GM12878 (cell line): ENCODE results near the gene ERC2. TPM values are rescaled to one million over a fixed set of nuclear protein-coding genes. Genes with fewer than 3 reads are reported as not detected.

Experiments
- ATAC-seq: fragments of 200-7000 bp; cut with Tn5 transposase; 3 replicates; pipeline ENCODE4 v1.9.1; 2020; ENCODE audit warnings: mild to moderate bottlenecking, moderate library complexity
- BruUV-seq: library from RNA; stranded (reverse); fragments of 400-500 nt; replicated peaks from 2 replicates; lab custom pipeline; 2021; lab: Mats Ljungman, UMichigan
- CTCF ChIA-PET: fragments of 300-600 bp; sonication (Branson Sonifier 250); formaldehyde crosslinking; extraction: SDS; loops from one replicate; lab custom pipeline; 2021; ENCODE audit warnings: inconsistent platforms; lab: Yijun Ruan, JAX
- POLR2A ChIA-PET: fragments of 350-600 bp; formaldehyde crosslinking; extraction: SDS; loops from one replicate; lab custom pipeline; 2021; ENCODE audit warnings: inconsistent platforms; lab: Charles Lee
- RAD21 ChIA-PET: fragments of 300-600 bp; sonication (Branson Sonifier 250); formaldehyde crosslinking; loops from one replicate; lab custom pipeline; 2023; ENCODE audit warnings: antibody characterized with exemption; ENCODE audit not compliant: unreplicated experiment; lab: Charles Lee
- SMC1A ChIA-PET: fragments of 300-600 bp; sonication (Branson Sonifier 250); formaldehyde crosslinking; loops from one replicate; lab custom pipeline; 2023; ENCODE audit not compliant: unreplicated experiment, uncharacterized antibody; lab: Charles Lee
- DNase-seq: peaks from one replicate; pipeline ENCODE4 v3.0.0-alpha.2; 2011; ENCODE audit warnings: low read depth, low spot score
- FAIRE-seq: peaks from 3 replicates; lab custom pipeline; 2011; peaks lifted over from hg19 to GRCh38; lab: Jason Lieb, UNC
- H2AFZ ChIP-seq: 2 replicates; pipeline ENCODE4 v1.6.0; 2011; ENCODE audit warnings: low read depth, low read length, control low read depth; ENCODE audit not compliant: control insufficient read depth
- H3K27ac ChIP-seq: 2 replicates; pipeline ENCODE4 v1.5.1; 2011; ENCODE audit warnings: control low read depth; ENCODE audit not compliant: control insufficient read depth, insufficient read depth
- H3K27me3 ChIP-seq, 2 experiments: replicated peaks in 1 of 2; 2 replicates each; pipeline versions ENCODE4 v1.6.0 to v1.6.1; 2011; ENCODE audit warnings: low read length in 1 of 2; ENCODE audit not compliant: control insufficient read depth in 2 of 2, insufficient read depth in 2 of 2
- H3K36me3 ChIP-seq, 2 experiments: 2 replicates each; pipeline ENCODE4 v1.5.1; 2011; ENCODE audit warnings: low read length in 1 of 2; ENCODE audit not compliant: control insufficient read depth in 2 of 2, insufficient read depth in 2 of 2
- H3K4me1 ChIP-seq: 2 replicates; pipeline ENCODE4 v1.6.1; 2011; ENCODE audit warnings: mild to moderate bottlenecking, low read length, moderate library complexity, mixed read lengths; ENCODE audit not compliant: control insufficient read depth, insufficient read depth
- H3K4me2 ChIP-seq: 2 replicates; pipeline ENCODE4 v1.6.0; 2011; ENCODE audit warnings: control low read depth; ENCODE audit not compliant: control insufficient read depth, insufficient read depth
- H3K4me3 ChIP-seq: fragments of 200-600 bp; sonication (generic); 2 replicates; pipeline ENCODE4 v1.5.1; 2016
- H3K79me2 ChIP-seq: 2 replicates; pipeline ENCODE4 v1.6.0; 2011; ENCODE audit warnings: low read length; ENCODE audit not compliant: control insufficient read depth, insufficient read depth
- H3K9ac ChIP-seq: 2 replicates; pipeline ENCODE4 v1.8.0; 2011; ENCODE audit warnings: low read length, control low read depth, mixed read lengths; ENCODE audit not compliant: control insufficient read depth, insufficient read depth
- H3K9me3 ChIP-seq: replicated peaks from 3 replicates; pipeline ENCODE4 v1.5.1; 2011; ENCODE audit warnings: mild to moderate bottlenecking, low read length; ENCODE audit not compliant: control insufficient read depth, insufficient read depth
- H4K20me1 ChIP-seq: 2 replicates; pipeline ENCODE4 v1.6.0; 2011; ENCODE audit not compliant: control insufficient read depth, insufficient read depth
- ATF2 ChIP-seq: IDR thresholded peaks from 2 replicates; pipeline ENCODE4 v1.6.1; 2012; ENCODE audit warnings: low read length, inconsistent platforms
- ATF7 ChIP-seq: fragments of 450-650 bp; IDR thresholded peaks from 2 replicates; pipeline ENCODE4 v1.6.1; 2016; ENCODE audit warnings: low read depth, mild to moderate bottlenecking
- CBFB ChIP-seq: IDR thresholded peaks from 2 replicates; pipeline ENCODE4 v1.6.1; 2016; ENCODE audit warnings: antibody characterized with exemption, low read depth
- EED ChIP-seq: sonication (generic); IDR thresholded peaks from 2 replicates; pipeline ENCODE4 v1.6.1; 2016; ENCODE audit warnings: antibody characterized with exemption, low read depth
- FOS ChIP-seq: IDR thresholded peaks from 3 replicates; pipeline ENCODE4 v1.6.1; 2011; ENCODE audit warnings: borderline replicate concordance; ENCODE audit not compliant: insufficient read length; ENCODE audit errors: extremely low read depth
- HDAC6 ChIP-seq: fragments of 200-600 bp; sonication (generic); IDR thresholded peaks from one replicate; pipeline ENCODE4 v1.8.0; 2017; ENCODE audit warnings: antibody characterized with exemption; ENCODE audit not compliant: unreplicated experiment
- IKZF1 ChIP-seq: fragments of 450-650 bp; conservative IDR thresholded peaks from 2 replicates; pipeline ENCODE4 v1.6.1; 2017; ENCODE audit warnings: antibody characterized with exemption, mild to moderate bottlenecking
- MXI1 ChIP-seq: fragments of 150-350 bp; IDR thresholded peaks from 2 replicates; pipeline ENCODE4 v1.6.1; 2011; ENCODE audit warnings: low read depth, mild to moderate bottlenecking, inconsistent platforms, low read length, improper control_type of control experiment
- PAX8 ChIP-seq: fragments of 450-650 bp; IDR thresholded peaks from 2 replicates; pipeline ENCODE4 v1.6.1; 2017; ENCODE audit warnings: mild to moderate bottlenecking, moderate library complexity
- POLR2AphosphoS2 ChIP-seq: IDR thresholded peaks from 2 replicates; pipeline ENCODE4 v1.6.1; 2011; ENCODE audit warnings: low read depth, mild to moderate bottlenecking, low read length, improper control_type of control experiment, moderate library complexity
- SIN3A ChIP-seq: IDR thresholded peaks from 2 replicates; pipeline ENCODE4 v1.6.1; 2012; ENCODE audit warnings: low read depth, low read length, improper control_type of control experiment
- SP1 ChIP-seq: IDR thresholded peaks from one replicate; pipeline ENCODE4 v1.6.1; 2011; ENCODE audit warnings: low read depth, low read length
- SREBF2 ChIP-seq: IDR thresholded peaks from 2 replicates; pipeline ENCODE4 v1.6.1; 2012; ENCODE audit warnings: mild to moderate bottlenecking, low read length
- STAT1 ChIP-seq: fragments of 450-650 bp; conservative IDR thresholded peaks from 2 replicates; pipeline ENCODE4 v1.6.1; 2014; ENCODE audit warnings: antibody characterized with exemption, mild to moderate bottlenecking
- TCF12 ChIP-seq: IDR thresholded peaks from 2 replicates; pipeline ENCODE4 v1.6.1; 2011; ENCODE audit warnings: low read depth, mild to moderate bottlenecking, low read length
- WGBS: methylation state at CpG from one replicate; pipeline ENCODE4 v1.1.6; 2016; ENCODE audit warnings: low lambda C conversion rate; ENCODE audit not compliant: insufficient replicate concordance, insufficient coverage; ENCODE audit errors: missing lambda C conversion rate; 5-methylcytosine and 5-hydroxymethylcytosine counted together
- in situ Hi-C: fragments of 300-500 bp; cut with MboI; formaldehyde crosslinking; loops from 9 replicates; pipeline ENCODE4 v1.14.3; 2018; ENCODE audit warnings: mixed read lengths
- intact Hi-C: fragments of 100-400 bp; cut with micrococcal nuclease; formaldehyde crosslinking; loops from one replicate; pipeline ENCODE4 v1.14.2; 2022; ENCODE audit not compliant: unreplicated experiment
- polyA plus RNA-seq, 11 experiments: library from polyadenylated mRNA; depleted of rRNA in 4 of 11; unstranded in 6 of 11; stranded (reverse) in 5 of 11; fragments of >200 nt; fragmentation: Nextera tagmentation in 4 of 11; fragmentation: Illumina TruSeq in 1 of 11; extraction: Ambion mirVana in 4 of 11; extraction: Trizol in 1 of 11; gene quantifications; 1 replicate in 1 of 11; 2 replicates in 10 of 11; pipeline versions ENCODE4 v1.2.1 to v1.2.3, GENCODE V29; 2011 to 2016; ENCODE audit warnings: inconsistent platforms in 2 of 11, missing spikeins in 2 of 11, low read depth in 1 of 11
- total RNA-seq, 4 experiments: library from RNA; depleted of rRNA in 3 of 4; stranded (reverse); fragments of >200 nt in 3 of 4; fragmentation: Illumina TruSeq in 1 of 4; extraction: Trizol in 1 of 4; gene quantifications; 2 replicates each; pipeline versions ENCODE4 v1.2.1 to v1.2.3, GENCODE V29; 2013 to 2021
- TF ChIP-seq, protein P1 (sequence below): fragments of 150-350 bp; IDR thresholded peaks from 2 replicates; pipeline ENCODE4 v1.6.1; 2016; ENCODE audit warnings: low read depth, low read length
- TF ChIP-seq, protein P2 (sequence below): fragments of 150-350 bp; IDR thresholded peaks from 2 replicates; pipeline ENCODE4 v1.6.1; 2014; ENCODE audit warnings: mild to moderate bottlenecking, low read depth, low read length
- TF ChIP-seq, protein P3 (sequence below): IDR thresholded peaks from 2 replicates; pipeline ENCODE4 v1.6.1; 2011; ENCODE audit warnings: borderline replicate concordance, low read depth, mild to moderate bottlenecking, moderate library complexity, mixed read lengths, low read length; ENCODE audit not compliant: insufficient read depth; ENCODE audit errors: extremely low read length

Gene ERC2
- total and polyA plus RNA-seq, 10 of the 15 experiments (the other 5 are each of a cell fraction or from before 2014, with no cell fraction given) = 0.06 to 1.4 (median 0.12) TPM; not detected in 3

DNA sequence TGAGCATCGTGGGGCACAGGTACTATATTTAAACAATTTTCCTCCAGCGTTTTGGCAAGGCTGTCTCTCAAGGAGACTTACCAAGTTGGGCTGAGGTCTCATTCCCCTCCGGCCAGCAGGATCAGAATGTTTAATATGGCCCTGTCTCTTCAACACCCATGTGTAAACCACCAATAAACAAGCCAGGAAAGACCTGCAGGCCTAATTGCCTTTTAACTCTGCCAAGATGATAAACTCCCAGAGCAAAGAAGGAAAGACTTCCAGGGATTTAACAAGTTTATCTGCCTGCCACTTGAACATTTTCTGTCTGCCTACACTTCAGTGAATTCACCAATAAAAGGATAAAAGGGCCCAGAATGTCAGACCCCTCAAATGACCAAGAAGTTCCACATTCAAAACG, 850.9 kb downstream of the ERC2 start:
- Histone ChIP-seq H3K4me3 (no peak overlapping the region), H3K27ac (no peak overlapping the region), H4K20me1 (no peaks in the 10 kb centered on the region), H2AFZ (no peak overlapping the region), H3K36me3 (no peaks in the 10 kb centered on the region), H3K4me2 (no peak overlapping the region), H3K9me3 (no peaks in the 10 kb centered on the region), H3K4me1 (peaks cover 25% of the 10 kb centered on the region), H3K9ac (no peak overlapping the region), H3K79me2 (no peaks in the 10 kb centered on the region), H3K27me3 (no peaks in the 10 kb centered on the region)
- CTCF ChIA-PET = interaction anchor here (0.7 kb wide), 1 partner anchor 16 kb away, joined by 4 read pairs; no protein-coding TSS in a partner anchor
- TF ChIP-seq IKZF1 = no peak
- no peak for TF ChIP-seq POLR2AphosphoS2
- TF ChIP-seq SIN3A = no peak
- no peak for TF ChIP-seq SP1
- TF ChIP-seq ATF2 = no peak
- no peak for TF ChIP-seq TCF12
- TF ChIP-seq PAX8 = no peak
- no peak for TF ChIP-seq SREBF2
- TF ChIP-seq, protein P1, sequence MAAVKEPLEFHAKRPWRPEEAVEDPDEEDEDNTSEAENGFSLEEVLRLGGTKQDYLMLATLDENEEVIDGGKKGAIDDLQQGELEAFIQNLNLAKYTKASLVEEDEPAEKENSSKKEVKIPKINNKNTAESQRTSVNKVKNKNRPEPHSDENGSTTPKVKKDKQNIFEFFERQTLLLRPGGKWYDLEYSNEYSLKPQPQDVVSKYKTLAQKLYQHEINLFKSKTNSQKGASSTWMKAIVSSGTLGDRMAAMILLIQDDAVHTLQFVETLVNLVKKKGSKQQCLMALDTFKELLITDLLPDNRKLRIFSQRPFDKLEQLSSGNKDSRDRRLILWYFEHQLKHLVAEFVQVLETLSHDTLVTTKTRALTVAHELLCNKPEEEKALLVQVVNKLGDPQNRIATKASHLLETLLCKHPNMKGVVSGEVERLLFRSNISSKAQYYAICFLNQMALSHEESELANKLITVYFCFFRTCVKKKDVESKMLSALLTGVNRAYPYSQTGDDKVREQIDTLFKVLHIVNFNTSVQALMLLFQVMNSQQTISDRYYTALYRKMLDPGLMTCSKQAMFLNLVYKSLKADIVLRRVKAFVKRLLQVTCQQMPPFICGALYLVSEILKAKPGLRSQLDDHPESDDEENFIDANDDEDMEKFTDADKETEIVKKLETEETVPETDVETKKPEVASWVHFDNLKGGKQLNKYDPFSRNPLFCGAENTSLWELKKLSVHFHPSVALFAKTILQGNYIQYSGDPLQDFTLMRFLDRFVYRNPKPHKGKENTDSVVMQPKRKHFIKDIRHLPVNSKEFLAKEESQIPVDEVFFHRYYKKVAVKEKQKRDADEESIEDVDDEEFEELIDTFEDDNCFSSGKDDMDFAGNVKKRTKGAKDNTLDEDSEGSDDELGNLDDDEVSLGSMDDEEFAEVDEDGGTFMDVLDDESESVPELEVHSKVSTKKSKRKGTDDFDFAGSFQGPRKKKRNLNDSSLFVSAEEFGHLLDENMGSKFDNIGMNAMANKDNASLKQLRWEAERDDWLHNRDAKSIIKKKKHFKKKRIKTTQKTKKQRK = no peak
- TF ChIP-seq EED = no peak
- no peak for TF ChIP-seq STAT1
- no peak for TF ChIP-seq FOS
- TF ChIP-seq HDAC6 = no peak
- TF ChIP-seq CBFB = no peak
- TF ChIP-seq MXI1 = no peak
- TF ChIP-seq, protein P2, sequence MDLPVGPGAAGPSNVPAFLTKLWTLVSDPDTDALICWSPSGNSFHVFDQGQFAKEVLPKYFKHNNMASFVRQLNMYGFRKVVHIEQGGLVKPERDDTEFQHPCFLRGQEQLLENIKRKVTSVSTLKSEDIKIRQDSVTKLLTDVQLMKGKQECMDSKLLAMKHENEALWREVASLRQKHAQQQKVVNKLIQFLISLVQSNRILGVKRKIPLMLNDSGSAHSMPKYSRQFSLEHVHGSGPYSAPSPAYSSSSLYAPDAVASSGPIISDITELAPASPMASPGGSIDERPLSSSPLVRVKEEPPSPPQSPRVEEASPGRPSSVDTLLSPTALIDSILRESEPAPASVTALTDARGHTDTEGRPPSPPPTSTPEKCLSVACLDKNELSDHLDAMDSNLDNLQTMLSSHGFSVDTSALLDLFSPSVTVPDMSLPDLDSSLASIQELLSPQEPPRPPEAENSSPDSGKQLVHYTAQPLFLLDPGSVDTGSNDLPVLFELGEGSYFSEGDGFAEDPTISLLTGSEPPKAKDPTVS = no peak
- no peak for TF ChIP-seq ATF7
- TF ChIP-seq, protein P3, sequence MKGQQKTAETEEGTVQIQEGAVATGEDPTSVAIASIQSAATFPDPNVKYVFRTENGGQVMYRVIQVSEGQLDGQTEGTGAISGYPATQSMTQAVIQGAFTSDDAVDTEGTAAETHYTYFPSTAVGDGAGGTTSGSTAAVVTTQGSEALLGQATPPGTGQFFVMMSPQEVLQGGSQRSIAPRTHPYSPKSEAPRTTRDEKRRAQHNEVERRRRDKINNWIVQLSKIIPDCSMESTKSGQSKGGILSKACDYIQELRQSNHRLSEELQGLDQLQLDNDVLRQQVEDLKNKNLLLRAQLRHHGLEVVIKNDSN = no peak
- FAIRE-seq (no peak), DNase-seq (no peak), ATAC-seq (no peak)
- POLR2A ChIA-PET = interaction anchor here (0.6 kb wide), 1 partner anchor 10 kb away, joined by 4 read pairs; no protein-coding TSS in a partner anchor
- in situ Hi-C loops (no loop called here), intact Hi-C loops (no loop called here)
- RAD21 ChIA-PET = no interaction called here
- WGBS = 87% methylated on average over 4 of the region's 4 CpGs
- SMC1A ChIA-PET = interaction anchor here (0.8 to 1.6 kb wide), 2 partner anchors 9 to 45 kb away, joined by 5 to 6 read pairs; no protein-coding TSS in a partner anchor
- BruUV-seq = no TSS peak
